Activated CD8-positive, alpha-beta T cell treated with anti-CD3 and anti-CD28 coated beads for 36 hours (primary cell): ENCODE measurements around the gene SSR4. TPM values are rescaled to one million over a fixed set of nuclear protein-coding genes. Genes with fewer than 3 reads are reported as not detected.

ENCODE experiments used
- ATAC-seq: fragments of 200-7000 bp; cut with Tn5 transposase; one replicate; pipeline ENCODE4 v1.10.0; 2021; ENCODE audit warnings: mild to moderate bottlenecking, moderate library complexity
- CTCF ChIA-PET: fragments of 350-600 bp; sonication (Branson Sonifier 250); formaldehyde crosslinking; loops from one replicate; lab custom pipeline; 2021; ENCODE audit warnings: antibody characterized with exemption; lab: Charles Lee
- POLR2A ChIA-PET: fragments of 350-600 bp; sonication (Branson Sonifier 250); formaldehyde crosslinking; loops from one replicate; lab custom pipeline; 2021; ENCODE audit warnings: antibody characterized with exemption; lab: Charles Lee
- DNase-seq: peaks from one replicate; pipeline ENCODE4 v3.0.0-alpha.2; 2020
- H3K27ac Mint-ChIP-seq: one replicate; pipeline ENCODE4 v1.8.0; 2021; ENCODE audit warnings: mild to moderate bottlenecking, mixed read lengths
- H3K27me3 Mint-ChIP-seq: one replicate; pipeline ENCODE4 v1.8.0; 2021; ENCODE audit warnings: mixed read lengths
- H3K36me3 Mint-ChIP-seq: one replicate; pipeline ENCODE4 v1.8.0; 2021; ENCODE audit warnings: low read depth, mixed read lengths
- H3K4me1 Mint-ChIP-seq: one replicate; pipeline ENCODE4 v1.8.0; 2021; ENCODE audit warnings: low read depth, mixed read lengths
- H3K4me3 Mint-ChIP-seq: one replicate; pipeline ENCODE4 v1.8.0; 2021; ENCODE audit warnings: mild to moderate bottlenecking, moderate library complexity, mixed read lengths
- H3K9me3 Mint-ChIP-seq: one replicate; pipeline ENCODE4 v1.8.0; 2021; ENCODE audit warnings: mixed read lengths
- intact Hi-C: fragments of 100-400 bp; cut with micrococcal nuclease; formaldehyde crosslinking; loops from one replicate; pipeline ENCODE4 v1.10.0; 2022
- total RNA-seq, 2 experiments: library from RNA; stranded (reverse); gene quantifications; one replicate each; pipeline ENCODE4 v1.2.3, GENCODE V29; 2021
- TF ChIP-seq, protein P1 (sequence below): fragments of 200-600 bp; IDR thresholded peaks from one replicate; pipeline ENCODE4 v1.8.0; 2022; ENCODE audit warnings: antibody characterized with exemption, mild to moderate bottlenecking

SSR4 gene
- total RNA-seq, 2 experiments from 2014 or later: 152 to 153 TPM

DNA sequence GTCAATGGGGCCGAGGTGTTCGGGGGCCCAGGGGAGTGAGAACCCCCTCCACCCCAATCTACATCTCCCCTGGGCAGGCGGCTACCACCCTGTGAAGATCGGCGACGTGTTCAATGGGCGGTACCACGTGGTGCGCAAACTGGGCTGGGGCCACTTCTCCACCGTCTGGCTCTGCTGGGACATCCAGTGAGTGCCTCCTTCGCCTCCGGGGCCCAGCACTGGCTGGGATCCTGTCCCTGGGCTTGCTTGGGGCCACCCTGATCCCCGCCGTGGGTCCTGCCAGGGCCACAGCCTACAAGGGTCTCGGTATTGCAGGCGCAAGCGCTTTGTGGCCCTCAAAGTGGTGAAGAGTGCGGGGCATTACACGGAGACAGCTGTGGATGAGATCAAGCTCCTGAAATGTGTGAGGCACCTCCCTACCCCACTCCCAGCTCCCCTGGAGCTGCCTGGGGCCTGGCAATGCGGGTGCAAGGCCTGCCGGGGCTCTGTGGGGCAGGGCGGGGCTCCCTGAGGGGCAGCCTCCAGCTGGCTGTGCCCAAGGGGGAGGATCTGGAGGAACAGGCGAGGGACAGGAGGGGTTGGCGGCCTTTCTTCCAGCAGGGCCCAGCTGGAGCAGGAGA, 12.9 kb upstream of the SSR4 start:
- ChIA-PET POLR2A (interaction anchor here (1.0 kb wide), 1 partner anchor 8 kb away, joined by 3 read pairs; no protein-coding TSS in a partner anchor), CTCF (no interaction called here)
- ATAC-seq (no peak), DNase-seq (no peak)
- Mint-ChIP-seq H3K9me3 (no peaks in the 10 kb centered on the region), H3K27me3 (peaks cover 5% of the 10 kb centered on the region), H3K4me3 (no peak overlapping the region), H3K36me3 (peaks cover 1% of the 10 kb centered on the region), H3K4me1 (no peaks in the 10 kb centered on the region), H3K27ac (no peak overlapping the region)
- intact Hi-C loops: no loop called here
- TF ChIP-seq, protein P1, sequence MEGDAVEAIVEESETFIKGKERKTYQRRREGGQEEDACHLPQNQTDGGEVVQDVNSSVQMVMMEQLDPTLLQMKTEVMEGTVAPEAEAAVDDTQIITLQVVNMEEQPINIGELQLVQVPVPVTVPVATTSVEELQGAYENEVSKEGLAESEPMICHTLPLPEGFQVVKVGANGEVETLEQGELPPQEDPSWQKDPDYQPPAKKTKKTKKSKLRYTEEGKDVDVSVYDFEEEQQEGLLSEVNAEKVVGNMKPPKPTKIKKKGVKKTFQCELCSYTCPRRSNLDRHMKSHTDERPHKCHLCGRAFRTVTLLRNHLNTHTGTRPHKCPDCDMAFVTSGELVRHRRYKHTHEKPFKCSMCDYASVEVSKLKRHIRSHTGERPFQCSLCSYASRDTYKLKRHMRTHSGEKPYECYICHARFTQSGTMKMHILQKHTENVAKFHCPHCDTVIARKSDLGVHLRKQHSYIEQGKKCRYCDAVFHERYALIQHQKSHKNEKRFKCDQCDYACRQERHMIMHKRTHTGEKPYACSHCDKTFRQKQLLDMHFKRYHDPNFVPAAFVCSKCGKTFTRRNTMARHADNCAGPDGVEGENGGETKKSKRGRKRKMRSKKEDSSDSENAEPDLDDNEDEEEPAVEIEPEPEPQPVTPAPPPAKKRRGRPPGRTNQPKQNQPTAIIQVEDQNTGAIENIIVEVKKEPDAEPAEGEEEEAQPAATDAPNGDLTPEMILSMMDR: no peak

DNA sequence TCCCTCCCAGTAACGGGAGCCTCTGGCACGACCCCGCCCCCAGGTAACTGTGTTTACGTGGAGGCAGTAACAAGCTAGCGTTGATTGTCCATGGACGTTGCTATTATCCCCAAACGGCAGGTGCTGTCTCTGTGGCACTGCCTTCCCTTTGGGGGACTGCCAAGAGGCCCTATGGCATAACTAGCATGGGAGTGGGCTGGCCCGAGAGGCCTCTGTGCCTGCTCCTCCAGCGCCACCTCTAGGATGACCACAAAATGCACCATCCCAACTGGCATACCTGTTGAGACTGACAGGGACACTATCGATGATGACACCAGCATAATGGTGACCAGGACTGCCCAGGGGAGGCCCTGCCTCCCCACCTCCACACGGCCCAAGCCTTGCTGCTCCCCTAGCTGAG, 12.2 kb upstream of the SSR4 start:
- ATAC-seq (no peak), DNase-seq (no peak)
- Mint-ChIP-seq H3K36me3 (peaks cover 2% of the 10 kb centered on the region), H3K9me3 (no peaks in the 10 kb centered on the region), H3K27ac (no peak overlapping the region), H3K4me3 (no peak overlapping the region), H3K27me3 (peaks cover 5% of the 10 kb centered on the region), H3K4me1 (no peaks in the 10 kb centered on the region)
- ChIA-PET POLR2A (no interaction called here), CTCF (no interaction called here)
- TF ChIP-seq, protein P1: no peak
- intact Hi-C loops: no loop called here

DNA sequence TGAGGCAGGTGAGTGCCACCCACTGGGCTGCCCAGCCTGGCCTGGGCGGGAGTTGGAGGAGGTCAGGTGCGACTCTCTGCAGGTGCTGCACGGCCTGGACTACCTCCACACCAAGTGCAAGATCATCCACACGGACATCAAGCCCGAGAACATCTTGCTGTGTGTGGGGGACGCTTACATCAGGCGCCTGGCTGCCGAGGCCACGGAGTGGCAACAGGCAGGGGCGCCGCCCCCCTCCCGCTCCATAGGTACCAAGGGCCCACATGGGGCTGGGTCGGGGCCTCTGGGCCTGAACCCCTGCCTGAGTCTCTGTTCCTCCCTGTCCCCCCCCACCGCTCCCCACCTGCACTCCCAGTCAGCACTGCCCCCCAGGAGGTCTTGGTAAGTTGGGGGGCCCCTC, 11.6 kb upstream of the SSR4 start:
- ATAC-seq: no peak
- Mint-ChIP-seq H3K27me3 (peaks cover 5% of the 10 kb centered on the region), H3K36me3 (peaks cover 2% of the 10 kb centered on the region), H3K4me3 (no peak overlapping the region), H3K4me1 (no peaks in the 10 kb centered on the region), H3K27ac (no peak overlapping the region), H3K9me3 (no peaks in the 10 kb centered on the region)
- ChIA-PET POLR2A (no interaction called here), CTCF (no interaction called here)
- no peak for DNase-seq
- TF ChIP-seq, protein P1: no peak
- intact Hi-C loops: no loop called here

DNA sequence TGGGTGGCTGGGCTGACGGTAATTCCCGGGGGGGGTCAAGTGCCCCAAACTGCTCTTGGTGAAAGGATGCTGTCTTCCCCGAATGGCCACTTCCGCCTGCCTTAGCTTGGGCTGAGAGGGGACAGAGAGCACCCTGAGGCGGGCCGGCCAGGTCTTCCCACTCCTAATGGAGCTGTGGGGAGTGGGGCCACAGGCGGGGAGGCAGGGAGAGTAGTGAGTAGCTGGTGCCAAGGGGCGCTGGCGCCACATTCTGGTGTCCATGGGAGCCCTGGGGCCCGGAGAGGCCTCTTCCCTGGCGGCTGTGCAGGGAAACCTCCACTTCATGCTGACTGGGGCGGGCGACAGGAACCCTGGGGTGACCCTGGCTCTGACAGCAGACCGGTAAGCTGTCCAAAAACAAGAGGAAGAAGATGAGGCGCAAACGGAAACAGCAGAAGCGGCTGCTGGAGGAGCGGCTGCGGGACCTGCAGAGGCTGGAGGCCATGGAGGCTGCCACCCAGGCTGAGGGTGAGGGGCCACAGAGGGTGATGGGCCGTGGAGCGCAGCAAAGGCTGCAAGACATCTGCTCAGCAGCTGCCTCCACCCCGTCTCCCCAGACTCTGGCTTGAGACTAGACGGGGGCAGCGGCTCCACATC, 11.0 kb upstream of the SSR4 start:
- Mint-ChIP-seq H3K4me1 (no peaks in the 10 kb centered on the region), H3K27ac (no peak overlapping the region), H3K4me3 (no peak overlapping the region), H3K36me3 (peaks cover 2% of the 10 kb centered on the region), H3K27me3 (peaks cover 5% of the 10 kb centered on the region), H3K9me3 (no peaks in the 10 kb centered on the region)
- ChIA-PET POLR2A (no interaction called here), CTCF (no interaction called here)
- intact Hi-C loops: no loop called here
- TF ChIP-seq, protein P1: no peak
- no peak for DNase-seq
- no peak for ATAC-seq

DNA sequence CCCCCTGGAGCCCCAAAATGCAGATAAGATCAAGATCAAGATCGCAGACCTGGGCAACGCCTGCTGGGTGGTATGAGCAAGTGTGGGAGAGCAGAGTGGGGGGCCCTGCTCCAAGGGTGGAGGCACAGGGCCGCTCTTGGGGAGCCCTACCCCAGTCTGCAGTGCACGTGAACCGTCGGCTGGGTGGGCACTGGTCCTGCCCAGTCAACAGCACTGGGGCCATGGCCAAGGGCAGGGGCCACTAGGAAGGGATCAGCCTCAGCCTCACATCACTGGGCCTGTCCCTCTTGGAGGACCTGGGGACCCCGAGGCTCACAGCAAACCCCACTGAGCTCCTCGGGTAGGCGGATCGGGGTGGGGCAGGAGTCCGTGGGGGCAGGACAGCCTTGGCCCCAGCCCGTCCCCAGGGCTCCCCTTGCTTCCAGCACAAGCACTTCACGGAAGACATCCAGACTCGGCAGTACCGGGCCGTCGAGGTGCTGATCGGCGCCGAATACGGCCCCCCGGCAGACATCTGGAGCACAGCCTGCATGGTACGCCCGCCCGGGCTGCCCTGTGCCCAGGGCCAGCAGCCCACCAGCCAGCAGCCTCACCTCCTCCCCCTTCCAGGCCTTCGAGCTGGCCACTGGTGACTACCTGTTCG, 10.0 kb upstream of the SSR4 start:
- intact Hi-C loops: no loop called here
- Mint-ChIP-seq H3K36me3 (peaks cover 2% of the 10 kb centered on the region), H3K4me1 (no peaks in the 10 kb centered on the region), H3K4me3 (no peak overlapping the region), H3K27me3 (peaks cover 5% of the 10 kb centered on the region), H3K27ac (no peak overlapping the region), H3K9me3 (no peaks in the 10 kb centered on the region)
- ChIA-PET CTCF (no interaction called here), POLR2A (no interaction called here)
- DNase-seq: no peak
- ATAC-seq: no peak
- TF ChIP-seq, protein P1: no peak
